IMR-90 (cell line): ENCODE data around the gene HTR3C. TPM values are rescaled to one million over a fixed set of nuclear protein-coding genes. Genes with fewer than 3 reads are reported as not detected.

Experiments used
- ATAC-seq: fragments of 200-7000 bp; cut with Tn5 transposase; 2 replicates; pipeline ENCODE4 v1.9.1; 2020; ENCODE audit warnings: low read depth, mild to moderate bottlenecking, moderate library complexity
- BruUV-seq: library from RNA; stranded (reverse); fragments of 400-500 nt; replicated peaks from 2 replicates; lab custom pipeline; 2021; lab: Mats Ljungman, UMichigan
- CTCF ChIA-PET: fragments of 300-600 bp; formaldehyde crosslinking; extraction: SDS; loops from one replicate; lab custom pipeline; 2021; ENCODE audit warnings: antibody characterized with exemption; lab: Yijun Ruan, JAX
- POLR2A ChIA-PET: fragments of 300-600 bp; sonication (Branson Sonifier 250); formaldehyde crosslinking; loops from one replicate; lab custom pipeline; 2022; ENCODE audit warnings: antibody characterized with exemption; ENCODE audit not compliant: unreplicated experiment; lab: Charles Lee
- DNase-seq: peaks from one replicate; pipeline ENCODE4 v3.0.0; 2013
- H2AFZ ChIP-seq: replicated peaks from 2 replicates; pipeline ENCODE3; 2013; ENCODE audit warnings: low read length, mild to moderate bottlenecking; ENCODE audit not compliant: poor library complexity
- H2AK5ac ChIP-seq: 2 replicates; pipeline ENCODE4 v1.6.1; 2013; ENCODE audit warnings: low read depth, low read length, inconsistent platforms
- H2AK9ac ChIP-seq: replicated peaks from 2 replicates; pipeline ENCODE3; 2013; ENCODE audit warnings: mild to moderate bottlenecking, low read depth, low read length, moderate library complexity; ENCODE audit not compliant: poor library complexity
- H2BK120ac ChIP-seq: 2 replicates; pipeline ENCODE4 v1.6.1; 2013; ENCODE audit warnings: low read depth, low read length, inconsistent platforms
- H2BK15ac ChIP-seq: 3 replicates; pipeline ENCODE4 v1.6.1; 2013; ENCODE audit warnings: low read depth, low read length, inconsistent platforms
- H2BK20ac ChIP-seq: 2 replicates; pipeline ENCODE4 v1.6.1; 2013; ENCODE audit warnings: low read depth, mild to moderate bottlenecking, inconsistent platforms, low read length, moderate library complexity
- H2BK5ac ChIP-seq: 2 replicates; pipeline ENCODE4 v1.6.1; 2013; ENCODE audit warnings: mild to moderate bottlenecking, low read depth, low read length, inconsistent platforms; ENCODE audit not compliant: poor library complexity, severe bottlenecking
- H3K14ac ChIP-seq: replicated peaks from 2 replicates; pipeline ENCODE4 v1.6.1; 2013; ENCODE audit warnings: low read depth, low read length, inconsistent platforms
- H3K18ac ChIP-seq: 2 replicates; pipeline ENCODE4 v1.6.1; 2013; ENCODE audit warnings: low read depth, low read length, control low read depth
- H3K23ac ChIP-seq: 2 replicates; pipeline ENCODE4 v1.6.1; 2013; ENCODE audit warnings: low read depth, low read length, inconsistent platforms
- H3K27ac ChIP-seq: 2 replicates; pipeline ENCODE4 v1.5.1; 2013; ENCODE audit warnings: mild to moderate bottlenecking, control low read depth, low read length; ENCODE audit not compliant: insufficient read depth
- H3K27me3 ChIP-seq: 2 replicates; pipeline ENCODE4 v1.6.1; 2013; ENCODE audit warnings: low read length; ENCODE audit not compliant: control insufficient read depth, insufficient read depth
- H3K36me3 ChIP-seq: 2 replicates; pipeline ENCODE4 v1.6.1; 2013; ENCODE audit warnings: low read length, mixed read lengths; ENCODE audit not compliant: control insufficient read depth, insufficient read depth
- H3K4ac ChIP-seq: 2 replicates; pipeline ENCODE4 v1.6.1; 2013; ENCODE audit warnings: low read depth, low read length, inconsistent platforms
- H3K4me1 ChIP-seq: 2 replicates; pipeline ENCODE4 v1.6.1; 2013; ENCODE audit warnings: low read length, mixed read lengths; ENCODE audit not compliant: control insufficient read depth, insufficient read depth
- H3K4me2 ChIP-seq: 2 replicates; pipeline ENCODE4 v1.6.1; 2013; ENCODE audit warnings: low read depth, mild to moderate bottlenecking, control low read depth, low read length, moderate library complexity
- H3K4me3 ChIP-seq: 2 replicates; pipeline ENCODE4 v1.5.1; 2013; ENCODE audit warnings: low read depth, mild to moderate bottlenecking, control low read depth, low read length, moderate library complexity; ENCODE audit not compliant: insufficient read depth
- H3K56ac ChIP-seq: 2 replicates; pipeline ENCODE4 v1.6.1; 2013; ENCODE audit warnings: low read length, inconsistent platforms; ENCODE audit not compliant: insufficient read depth; ENCODE audit errors: extremely low read depth
- H3K79me1 ChIP-seq, 2 experiments: 2 replicates each; pipeline ENCODE4 v1.6.1; 2013; ENCODE audit warnings: low read length in 2 of 2, inconsistent platforms in 1 of 2, low read depth in 1 of 2
- H3K9ac ChIP-seq: 2 replicates; pipeline ENCODE4 v1.6.1; 2013; ENCODE audit warnings: low read depth, low read length, control low read depth
- H3K9me1 ChIP-seq: 2 replicates; pipeline ENCODE4 v1.6.1; 2013; ENCODE audit warnings: low read length, inconsistent platforms; ENCODE audit not compliant: insufficient read depth
- H3K9me3 ChIP-seq: 2 replicates; pipeline ENCODE4 v1.6.1; 2013; ENCODE audit warnings: low read length; ENCODE audit not compliant: control insufficient read depth, insufficient read depth
- H4K20me1 ChIP-seq: 2 replicates; pipeline ENCODE4 v1.6.1; 2013; ENCODE audit warnings: low read length, inconsistent platforms; ENCODE audit not compliant: insufficient read depth
- H4K5ac ChIP-seq: 2 replicates; pipeline ENCODE4 v1.6.1; 2013; ENCODE audit warnings: mild to moderate bottlenecking, low read depth, low read length, control low read depth
- H4K8ac ChIP-seq, 2 experiments: 2 replicates each; pipeline ENCODE4 v1.6.1; 2013; ENCODE audit warnings: low read depth in 2 of 2, low read length in 2 of 2, control low read depth in 1 of 2, inconsistent platforms in 1 of 2
- H4K91ac ChIP-seq: 2 replicates; pipeline ENCODE4 v1.6.1; 2013; ENCODE audit warnings: low read depth, low read length, inconsistent platforms; ENCODE audit not compliant: insufficient read depth
- BHLHE40 ChIP-seq: fragments of 150-350 bp; IDR thresholded peaks from 2 replicates; pipeline ENCODE4 v1.6.1; 2016; ENCODE audit warnings: mild to moderate bottlenecking, low read depth, low read length
- CEBPB ChIP-seq: IDR thresholded peaks from 2 replicates; pipeline ENCODE4 v1.6.1; 2012; ENCODE audit warnings: low read depth, low read length, improper control_type of control experiment
- CHD1 ChIP-seq: IDR thresholded peaks from 2 replicates; pipeline ENCODE4 v1.6.1; 2012; ENCODE audit warnings: low read depth, low read length, improper control_type of control experiment
- FOS ChIP-seq: fragments of 150-350 bp; IDR thresholded peaks from 2 replicates; pipeline ENCODE4 v1.6.1; 2016; ENCODE audit warnings: low read depth, low read length
- MAFK ChIP-seq: IDR thresholded peaks from 2 replicates; pipeline ENCODE4 v1.6.1; 2012; ENCODE audit warnings: low read depth, low read length, improper control_type of control experiment
- MAZ ChIP-seq: IDR thresholded peaks from 2 replicates; pipeline ENCODE4 v1.6.1; 2012; ENCODE audit warnings: low read depth, mild to moderate bottlenecking, low read length, improper control_type of control experiment, moderate library complexity, borderline replicate concordance
- MXI1 ChIP-seq: IDR thresholded peaks from 2 replicates; pipeline ENCODE4 v1.6.1; 2012; ENCODE audit warnings: low read depth, mild to moderate bottlenecking, low read length, moderate library complexity, borderline replicate concordance
- NFE2L2 ChIP-seq: fragments of 150-350 bp; IDR thresholded peaks from 2 replicates; pipeline ENCODE4 v1.6.1; 2016; ENCODE audit warnings: low read depth, mild to moderate bottlenecking, low read length
- POLR2A ChIP-seq: IDR thresholded peaks from 2 replicates; pipeline ENCODE4 v1.6.1; 2012; ENCODE audit warnings: mild to moderate bottlenecking, low read depth, low read length
- RAD21 ChIP-seq: IDR thresholded peaks from 2 replicates; pipeline ENCODE4 v1.6.1; 2012; ENCODE audit warnings: low read length, improper control_type of control experiment
- RCOR1 ChIP-seq: IDR thresholded peaks from 2 replicates; pipeline ENCODE4 v1.6.1; 2012; ENCODE audit warnings: mild to moderate bottlenecking, low read length, improper control_type of control experiment; ENCODE audit not compliant: insufficient replicate concordance
- RFX5 ChIP-seq: IDR thresholded peaks from 2 replicates; pipeline ENCODE4 v1.8.0; 2012; ENCODE audit warnings: low read depth, mild to moderate bottlenecking, low read length, moderate library complexity
- SMC3 ChIP-seq: fragments of 150-350 bp; IDR thresholded peaks from 2 replicates; pipeline ENCODE4 v1.6.1; 2016; ENCODE audit warnings: low read depth, mild to moderate bottlenecking, antibody characterized with exemption, low read length, moderate library complexity
- WGBS, 2 experiments: methylation state at CpG; one replicate each; pipeline versions ENCODE4 v1.1.5 to v1.1.7; 2013; ENCODE audit warnings: missing lambda C conversion rate in 2 of 2; ENCODE audit not compliant: insufficient read length in 1 of 2; ENCODE audit errors: extremely low coverage in 2 of 2; 5-methylcytosine and 5-hydroxymethylcytosine counted together
- dilution Hi-C: fragments of 300-500 bp; cut with HindIII; formaldehyde crosslinking; loops from one replicate; pipeline ENCODE4 v1.14.3; 2018; ENCODE audit warnings: low sequenced_read_pairs; ENCODE audit not compliant: unreplicated experiment
- in situ Hi-C: fragments of 300-500 bp; cut with MboI; formaldehyde crosslinking; loops from 3 replicates; pipeline ENCODE4 v1.14.3; 2019; ENCODE audit warnings: low sequenced_read_pairs, inconsistent platforms, mixed read lengths
- intact Hi-C: fragments of 100-400 bp; cut with micrococcal nuclease; formaldehyde crosslinking; loops from 2 replicates; pipeline ENCODE4 v1.10.0; 2022
- polyA plus RNA-seq, 3 experiments: library from polyadenylated mRNA; depleted of rRNA; stranded (reverse); fragments of >200 nt; gene quantifications; 2 replicates each; pipeline ENCODE4 v1.2.3, GENCODE V29; 2012; ENCODE audit warnings: low replicate concordance in 1 of 3
- total RNA-seq: library from RNA; depleted of rRNA; stranded (reverse); fragments of >200 nt; gene quantifications from 2 replicates; pipeline ENCODE4 v1.2.3, GENCODE V29; 2012
- TF ChIP-seq, protein P1 (sequence below): conservative IDR thresholded peaks from 2 replicates; pipeline ENCODE4 v1.5.1; 2012; ENCODE audit warnings: mild to moderate bottlenecking, low read depth, low read length, improper control_type of control experiment
- TF ChIP-seq, protein P2 (sequence below): fragments of 150-350 bp; IDR thresholded peaks from 2 replicates; pipeline ENCODE4 v1.6.1; 2017; ENCODE audit warnings: mild to moderate bottlenecking, antibody characterized with exemption, low read length, low read depth
- TF ChIP-seq, protein P3 (sequence below): fragments of 150-350 bp; IDR thresholded peaks from 2 replicates; pipeline ENCODE4 v1.6.1; 2016; ENCODE audit warnings: low read depth, mild to moderate bottlenecking, low read length, moderate library complexity, borderline replicate concordance

HTR3C gene
- total and polyA plus RNA-seq, 2 of the 4 experiments (the other 2 are of a cell fraction) = not detected

DNA sequence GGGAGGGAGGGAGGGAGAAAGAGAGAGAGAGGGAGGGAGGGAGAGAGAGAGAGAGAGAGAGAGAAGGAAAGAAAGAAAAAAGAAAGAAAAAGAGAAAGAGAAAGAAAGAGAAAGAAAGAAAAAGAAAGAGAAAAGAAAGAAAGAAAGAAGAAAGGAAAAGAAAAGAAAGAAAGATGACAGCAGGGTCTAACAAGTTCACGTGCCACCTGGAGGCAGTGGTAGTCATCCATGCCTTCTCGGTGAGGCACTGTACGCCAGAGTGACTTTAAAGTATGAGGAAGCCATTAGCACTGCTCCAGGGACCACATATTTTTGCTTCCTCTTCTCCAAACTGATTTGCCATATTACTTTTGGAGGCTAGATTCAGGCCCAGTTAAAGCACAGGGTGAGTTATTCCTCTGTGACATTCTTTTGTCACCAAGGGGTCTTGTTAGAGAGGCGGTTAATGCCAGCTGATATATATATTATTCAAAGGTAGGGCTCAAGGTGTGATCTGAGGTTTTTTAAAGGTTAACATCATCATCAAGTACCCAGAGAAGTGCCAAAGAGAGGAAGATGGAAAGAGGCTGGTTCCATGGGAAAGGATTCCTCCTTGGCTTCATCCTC, 21.6 kb upstream of the HTR3C start, which contains the start of gene HTR3D:
Gene HTR3D (plus strand): TSS at position 556 of the 606 bp plus-strand sequence. CDS start 0 bp downstream, at position 556.
- H3K4ac ChIP-seq = no peak within 1 kb of the TSS
- no peak within 1 kb of the TSS for H2BK120ac ChIP-seq
- no peak within 1 kb of the TSS for H4K91ac ChIP-seq
- H3K4me3 ChIP-seq = no peak within 1 kb of the TSS
- no peak within 1 kb of the TSS for H3K23ac ChIP-seq
- H3K27ac ChIP-seq = no peak within 1 kb of the TSS
- no peak within 1 kb of the TSS for H3K14ac ChIP-seq
- no peak within 1 kb of the TSS for H3K4me2 ChIP-seq
- H2AK9ac ChIP-seq = no peak within 1 kb of the TSS
- H4K8ac ChIP-seq = no peak within 1 kb of the TSS
- no peaks in the 10 kb centered on the region for H3K79me1 ChIP-seq
- no peak within 1 kb of the TSS for H3K18ac ChIP-seq
- H2AK5ac ChIP-seq = no peak within 1 kb of the TSS
- H2AFZ ChIP-seq = no peak within 1 kb of the TSS
- no peak for ATAC-seq
- no TSS peak for BruUV-seq
- H3K56ac ChIP-seq = no peak within 1 kb of the TSS
- ChIA-PET CTCF (no interaction called here), POLR2A (no interaction called here)
- H4K5ac ChIP-seq = no peak within 1 kb of the TSS
- peaks cover 21% of the 10 kb centered on the region for H3K27me3 ChIP-seq
- no peaks in the 10 kb centered on the region for H3K9me1 ChIP-seq
- H3K4me1 ChIP-seq = no peaks in the 10 kb centered on the region
- no peaks in the 10 kb centered on the region for H4K20me1 ChIP-seq
- intact Hi-C loops = no loop called here
- DNase-seq = no peak
- H2BK5ac ChIP-seq = no peak within 1 kb of the TSS
- H2BK15ac ChIP-seq = no peak within 1 kb of the TSS
- in situ Hi-C loops = no loop called here
- dilution Hi-C loops = no loop called here
- H3K36me3 ChIP-seq = no peaks in the 10 kb centered on the region
- TF ChIP-seq RFX5 (no peak), SMC3 (no peak), CEBPB (no peak), RAD21 (no peak), RCOR1 (no peak), MAFK (no peak), MXI1 (no peak), NFE2L2 (no peak), CHD1 (no peak), MAZ (no peak), POLR2A (no peak), BHLHE40 (no peak), FOS (no peak)
- TF ChIP-seq, protein P1, sequence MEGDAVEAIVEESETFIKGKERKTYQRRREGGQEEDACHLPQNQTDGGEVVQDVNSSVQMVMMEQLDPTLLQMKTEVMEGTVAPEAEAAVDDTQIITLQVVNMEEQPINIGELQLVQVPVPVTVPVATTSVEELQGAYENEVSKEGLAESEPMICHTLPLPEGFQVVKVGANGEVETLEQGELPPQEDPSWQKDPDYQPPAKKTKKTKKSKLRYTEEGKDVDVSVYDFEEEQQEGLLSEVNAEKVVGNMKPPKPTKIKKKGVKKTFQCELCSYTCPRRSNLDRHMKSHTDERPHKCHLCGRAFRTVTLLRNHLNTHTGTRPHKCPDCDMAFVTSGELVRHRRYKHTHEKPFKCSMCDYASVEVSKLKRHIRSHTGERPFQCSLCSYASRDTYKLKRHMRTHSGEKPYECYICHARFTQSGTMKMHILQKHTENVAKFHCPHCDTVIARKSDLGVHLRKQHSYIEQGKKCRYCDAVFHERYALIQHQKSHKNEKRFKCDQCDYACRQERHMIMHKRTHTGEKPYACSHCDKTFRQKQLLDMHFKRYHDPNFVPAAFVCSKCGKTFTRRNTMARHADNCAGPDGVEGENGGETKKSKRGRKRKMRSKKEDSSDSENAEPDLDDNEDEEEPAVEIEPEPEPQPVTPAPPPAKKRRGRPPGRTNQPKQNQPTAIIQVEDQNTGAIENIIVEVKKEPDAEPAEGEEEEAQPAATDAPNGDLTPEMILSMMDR = no peak
- TF ChIP-seq, protein P2, sequence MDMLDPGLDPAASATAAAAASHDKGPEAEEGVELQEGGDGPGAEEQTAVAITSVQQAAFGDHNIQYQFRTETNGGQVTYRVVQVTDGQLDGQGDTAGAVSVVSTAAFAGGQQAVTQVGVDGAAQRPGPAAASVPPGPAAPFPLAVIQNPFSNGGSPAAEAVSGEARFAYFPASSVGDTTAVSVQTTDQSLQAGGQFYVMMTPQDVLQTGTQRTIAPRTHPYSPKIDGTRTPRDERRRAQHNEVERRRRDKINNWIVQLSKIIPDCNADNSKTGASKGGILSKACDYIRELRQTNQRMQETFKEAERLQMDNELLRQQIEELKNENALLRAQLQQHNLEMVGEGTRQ = no peak
- TF ChIP-seq, protein P3, sequence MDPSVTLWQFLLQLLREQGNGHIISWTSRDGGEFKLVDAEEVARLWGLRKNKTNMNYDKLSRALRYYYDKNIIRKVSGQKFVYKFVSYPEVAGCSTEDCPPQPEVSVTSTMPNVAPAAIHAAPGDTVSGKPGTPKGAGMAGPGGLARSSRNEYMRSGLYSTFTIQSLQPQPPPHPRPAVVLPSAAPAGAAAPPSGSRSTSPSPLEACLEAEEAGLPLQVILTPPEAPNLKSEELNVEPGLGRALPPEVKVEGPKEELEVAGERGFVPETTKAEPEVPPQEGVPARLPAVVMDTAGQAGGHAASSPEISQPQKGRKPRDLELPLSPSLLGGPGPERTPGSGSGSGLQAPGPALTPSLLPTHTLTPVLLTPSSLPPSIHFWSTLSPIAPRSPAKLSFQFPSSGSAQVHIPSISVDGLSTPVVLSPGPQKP = no peak
- H3K9ac ChIP-seq = no peak within 1 kb of the TSS
- no peaks in the 10 kb centered on the region for H3K9me3 ChIP-seq
- WGBS, 2 experiments = 43% methylated on average over 3 of the region's 4 CpGs; no CpG with 5 or more reads in 1 of the 2 experiments
- no peak within 1 kb of the TSS for H2BK20ac ChIP-seq
